HCT116 (cell line): Measurements from ENCODE around the gene MAP1LC3B. TPM values are rescaled to one million over a fixed set of nuclear protein-coding genes. Genes with fewer than 3 reads are reported as not detected.

Experiments used
- ATAC-seq: fragments of 200-7000 bp; cut with Tn5 transposase; 2 replicates; pipeline ENCODE4 v1.9.1; 2020; ENCODE audit warnings: mild to moderate bottlenecking, moderate library complexity
- BruUV-seq: library from RNA; stranded (reverse); fragments of 400-500 nt; replicated peaks from 2 replicates; lab custom pipeline; 2021; lab: Mats Ljungman, UMichigan
- CTCF ChIA-PET: fragments of 300-600 bp; sonication (Branson Sonifier 250); formaldehyde crosslinking; loops from one replicate; lab custom pipeline; 2021; ENCODE audit warnings: antibody characterized with exemption; lab: Charles Lee
- POLR2A ChIA-PET: fragments of 300-600, 350-600 bp; sonication (Branson Sonifier 250); formaldehyde crosslinking; loops from one replicate; lab custom pipeline; 2021; ENCODE audit warnings: antibody characterized with exemption; lab: Charles Lee
- RAD21 ChIA-PET, 2 experiments: fragments of 300-600 bp; sonication (Branson Sonifier 250); formaldehyde crosslinking; loops; one replicate each; lab custom pipeline; 2023; ENCODE audit warnings: low total read pairs in 2 of 2; ENCODE audit not compliant: uncharacterized antibody in 2 of 2, unreplicated experiment in 2 of 2, low non-redundant PET in 1 of 2; lab: Charles Lee
- DNase-seq: peaks from one replicate; pipeline ENCODE4 v3.0.0-alpha.2; 2010; ENCODE audit warnings: low read depth, low spot score
- H2AFZ ChIP-seq: fragments of 200-600 bp; shearing (Covaris generic), sonication (generic); 2 replicates; pipeline ENCODE4 v1.6.1; 2017; ENCODE audit warnings: low read depth, mixed run types, mixed read lengths, antibody characterized with exemption, low read length; ENCODE audit not compliant: poor library complexity, severe bottlenecking
- H3K27ac ChIP-seq: 2 replicates; pipeline ENCODE4 v1.5.1; 2012; ENCODE audit warnings: low read depth, low read length
- H3K27me3 ChIP-seq: fragments of 200-600 bp; sonication (generic); 2 replicates; pipeline ENCODE4 v1.6.1; 2016; ENCODE audit warnings: mixed run types, low read length, mixed read lengths; ENCODE audit not compliant: insufficient read depth
- H3K36me3 ChIP-seq, 2 experiments: fragments of 200-500 bp in 1 of 2; fragments of 200-600 bp in 1 of 2; sonication (Bioruptor generic) in 1 of 2; sonication (generic) in 1 of 2; 2 replicates each; pipeline versions ENCODE4 v1.5.1 to v1.6.1; 2014 to 2016; ENCODE audit warnings: low read length in 2 of 2, inconsistent platforms in 1 of 2, mixed read lengths in 1 of 2, mixed run types in 1 of 2; ENCODE audit not compliant: insufficient read depth in 2 of 2, control insufficient read depth in 1 of 2
- H3K4me1 ChIP-seq, 2 experiments: fragments of 200-600 bp in 1 of 2; sonication (generic) in 1 of 2; 2 replicates each; pipeline versions ENCODE4 v1.5.1 to v1.6.1; 2012 to 2017; ENCODE audit warnings: low read length in 2 of 2, inconsistent platforms in 1 of 2, mild to moderate bottlenecking in 1 of 2, mixed read lengths in 1 of 2, mixed run types in 1 of 2, moderate library complexity in 1 of 2; ENCODE audit not compliant: insufficient read depth in 2 of 2, control insufficient read depth in 1 of 2
- H3K4me2 ChIP-seq: fragments of 200-600 bp; sonication (generic); 2 replicates; pipeline ENCODE4 v1.6.1; 2017; ENCODE audit warnings: mixed run types, low read length, mixed read lengths
- H3K4me3 ChIP-seq, 2 experiments: fragments of 200-600 bp in 1 of 2; sonication (generic) in 1 of 2; replicated peaks in 1 of 2; 2 replicates each; pipeline ENCODE4 v1.5.1; 2011 to 2016; ENCODE audit warnings: low read length in 2 of 2, control low read depth in 1 of 2, low read depth in 1 of 2, mild to moderate bottlenecking in 1 of 2, mixed read lengths in 1 of 2, mixed run types in 1 of 2
- H3K79me2 ChIP-seq: fragments of 200-600 bp; sonication (generic); 2 replicates; pipeline ENCODE4 v1.6.1; 2017; ENCODE audit warnings: mild to moderate bottlenecking, mixed run types, low read length, moderate library complexity, mixed read lengths; ENCODE audit not compliant: insufficient read depth
- H3K9ac ChIP-seq: fragments of 200-600 bp; sonication (generic); 2 replicates; pipeline ENCODE4 v1.6.1; 2016; ENCODE audit warnings: low read length, mixed read lengths
- H3K9me2 ChIP-seq: fragments of 200-600 bp; sonication (generic), shearing (Covaris generic); 2 replicates; pipeline ENCODE4 v1.6.1; 2017; ENCODE audit warnings: mixed run types, mild to moderate bottlenecking, moderate library complexity; ENCODE audit not compliant: insufficient read depth
- H3K9me3 ChIP-seq, 2 experiments: fragments of 200-500 bp in 1 of 2; fragments of 200-600 bp in 1 of 2; sonication (Bioruptor generic) in 1 of 2; sonication (generic) in 1 of 2; 2 replicates each; pipeline ENCODE4 v1.6.1; 2014 to 2017; ENCODE audit warnings: low read length in 2 of 2, mixed read lengths in 2 of 2, inconsistent platforms in 1 of 2, low read depth in 1 of 2, mild to moderate bottlenecking in 1 of 2, mixed run types in 1 of 2, moderate library complexity in 1 of 2; ENCODE audit not compliant: control insufficient read depth in 1 of 2, insufficient read depth in 1 of 2
- H4K20me1 ChIP-seq: fragments of 200-600 bp; sonication (generic), shearing (Covaris generic); 2 replicates; pipeline ENCODE4 v1.6.1; 2017; ENCODE audit warnings: mixed run types, mild to moderate bottlenecking, moderate library complexity; ENCODE audit not compliant: insufficient read depth
- CEBPB ChIP-seq: IDR thresholded peaks from 2 replicates; pipeline ENCODE4 v1.6.1; 2012; ENCODE audit warnings: low read depth
- EGR1 ChIP-seq: IDR thresholded peaks from 2 replicates; pipeline ENCODE4 v1.6.1; 2012; ENCODE audit warnings: low read depth
- EZH2 ChIP-seq: fragments of 200-600 bp; sonication (generic); IDR thresholded peaks from 2 replicates; pipeline ENCODE4 v1.6.1; 2017; ENCODE audit warnings: antibody characterized with exemption, mixed run types
- FOSL1 ChIP-seq: IDR thresholded peaks from 2 replicates; pipeline ENCODE4 v1.6.1; 2012; ENCODE audit warnings: low read depth
- JUND ChIP-seq: IDR thresholded peaks from 2 replicates; pipeline ENCODE4 v1.6.1; 2012
- POLR2A ChIP-seq: IDR thresholded peaks from 2 replicates; pipeline ENCODE4 v1.7.0; 2011; ENCODE audit warnings: borderline replicate concordance; ENCODE audit not compliant: insufficient read depth, insufficient read length; ENCODE audit errors: extremely low read depth
- POLR2AphosphoS5 ChIP-seq: IDR thresholded peaks from 2 replicates; pipeline ENCODE4 v1.6.1; 2011; ENCODE audit warnings: mild to moderate bottlenecking, low read depth, low read length, moderate library complexity
- RAD21 ChIP-seq: IDR thresholded peaks from 2 replicates; pipeline ENCODE4 v1.6.1; 2012; ENCODE audit warnings: low read depth, mild to moderate bottlenecking
- SP1 ChIP-seq: IDR thresholded peaks from 2 replicates; pipeline ENCODE4 v1.6.1; 2012; ENCODE audit warnings: low read depth
- TCF7L2 ChIP-seq: IDR thresholded peaks from 2 replicates; pipeline ENCODE4 v1.7.0; 2011; ENCODE audit warnings: borderline replicate concordance, inconsistent platforms; ENCODE audit not compliant: insufficient read depth, insufficient read length; ENCODE audit errors: extremely low read depth
- ZNF274 ChIP-seq: fragments of 200-500 bp; sonication (Bioruptor generic); IDR thresholded peaks from 2 replicates; pipeline ENCODE4 v1.6.1; 2014; ENCODE audit warnings: mild to moderate bottlenecking, low read depth, low read length, inconsistent platforms
- intact Hi-C: fragments of 100-400 bp; cut with micrococcal nuclease; formaldehyde crosslinking; loops from 2 replicates; pipeline ENCODE4 v1.10.0; 2022
- total RNA-seq: library from RNA; stranded (reverse); gene quantifications from one replicate; pipeline ENCODE4 v1.2.1, GENCODE V29; 2021; ENCODE audit not compliant: unreplicated experiment
- TF ChIP-seq, protein P1 (sequence below), 3 experiments: fragments of 200-600 bp in 1 of 3; sonication (generic) in 1 of 3; IDR thresholded peaks in 2 of 3; conservative IDR thresholded peaks in 1 of 3; 2 replicates each; pipeline ENCODE4 v1.5.1; 2012 to 2017; ENCODE audit warnings: low read depth in 2 of 3, low read length in 2 of 3, antibody characterized with exemption in 1 of 3, borderline replicate concordance in 1 of 3, control low read depth in 1 of 3, mild to moderate bottlenecking in 1 of 3, mixed read lengths in 1 of 3, mixed run types in 1 of 3, moderate library complexity in 1 of 3; ENCODE audit not compliant: insufficient read depth in 1 of 3
- TF ChIP-seq, protein P2 (sequence below): IDR thresholded peaks from 2 replicates; pipeline ENCODE4 v1.6.1; 2012
- TF ChIP-seq, protein P3 (sequence below): IDR thresholded peaks from 2 replicates; pipeline ENCODE4 v1.6.1; 2012

MAP1LC3B gene
- total RNA-seq, 1 experiment from 2014 or later = 93.8 TPM

DNA sequence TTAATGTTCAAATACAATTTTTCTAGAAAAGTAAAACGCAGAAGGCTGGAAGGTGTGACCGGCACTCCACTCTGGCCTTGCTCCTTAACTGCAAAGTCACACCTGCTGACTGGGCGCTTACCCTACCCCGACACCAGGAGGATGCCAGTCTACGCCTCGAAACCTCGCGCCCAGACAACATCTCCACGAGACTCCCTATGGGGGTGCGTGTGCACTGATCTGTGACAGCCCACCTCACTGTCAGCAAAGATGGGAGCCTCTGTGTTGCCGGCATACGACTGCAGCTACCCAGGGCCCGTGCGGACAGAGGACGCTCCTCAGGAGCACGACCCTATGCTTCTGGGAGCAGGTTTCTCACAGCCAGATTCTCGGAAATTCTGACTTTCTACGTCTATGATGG lies 26.1 kb downstream of the MAP1LC3B start:
- H3K36me3 ChIP-seq = peaks cover 25 to 30% of the 10 kb centered on the region in 2 experiments; a peak in 3 of 4 replicates
- no peaks in the 10 kb centered on the region for H4K20me1 ChIP-seq
- H3K79me2 ChIP-seq = no peaks in the 10 kb centered on the region
- no peak for ATAC-seq
- ChIA-PET CTCF (interaction anchor here (4.8 kb wide), 1 partner anchor 218 kb away, joined by 61 read pairs; no protein-coding TSS in a partner anchor), POLR2A (no interaction called here), RAD21 (interaction anchor here in 1 of 2 experiments (0.8 kb wide), 1 partner anchor 217 kb away, joined by 3 read pairs; no protein-coding TSS in a partner anchor)
- H3K4me2 ChIP-seq = no peak overlapping the region
- no peak overlapping the region for H3K9ac ChIP-seq
- no peak overlapping the region for H3K4me3 ChIP-seq
- no peaks in the 10 kb centered on the region for H3K9me3 ChIP-seq
- intact Hi-C loops = loop anchor here (5.0 kb wide), 1 partner anchor 154 kb away; no protein-coding TSS in a partner anchor
- BruUV-seq = no TSS peak
- no peaks in the 10 kb centered on the region for H3K4me1 ChIP-seq
- no peaks in the 10 kb centered on the region for H3K9me2 ChIP-seq
- DNase-seq = no peak
- no peak overlapping the region for H3K27ac ChIP-seq
- no peak for TF ChIP-seq FOSL1
- no peak for TF ChIP-seq SP1
- TF ChIP-seq, protein P1, sequence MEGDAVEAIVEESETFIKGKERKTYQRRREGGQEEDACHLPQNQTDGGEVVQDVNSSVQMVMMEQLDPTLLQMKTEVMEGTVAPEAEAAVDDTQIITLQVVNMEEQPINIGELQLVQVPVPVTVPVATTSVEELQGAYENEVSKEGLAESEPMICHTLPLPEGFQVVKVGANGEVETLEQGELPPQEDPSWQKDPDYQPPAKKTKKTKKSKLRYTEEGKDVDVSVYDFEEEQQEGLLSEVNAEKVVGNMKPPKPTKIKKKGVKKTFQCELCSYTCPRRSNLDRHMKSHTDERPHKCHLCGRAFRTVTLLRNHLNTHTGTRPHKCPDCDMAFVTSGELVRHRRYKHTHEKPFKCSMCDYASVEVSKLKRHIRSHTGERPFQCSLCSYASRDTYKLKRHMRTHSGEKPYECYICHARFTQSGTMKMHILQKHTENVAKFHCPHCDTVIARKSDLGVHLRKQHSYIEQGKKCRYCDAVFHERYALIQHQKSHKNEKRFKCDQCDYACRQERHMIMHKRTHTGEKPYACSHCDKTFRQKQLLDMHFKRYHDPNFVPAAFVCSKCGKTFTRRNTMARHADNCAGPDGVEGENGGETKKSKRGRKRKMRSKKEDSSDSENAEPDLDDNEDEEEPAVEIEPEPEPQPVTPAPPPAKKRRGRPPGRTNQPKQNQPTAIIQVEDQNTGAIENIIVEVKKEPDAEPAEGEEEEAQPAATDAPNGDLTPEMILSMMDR (IDR thresholded peaks at IDR 0.05 in 2 of 3, conservative IDR thresholded peaks at IDR 0.05 in 1 of 3; ENCODE audit: borderline replicate concordance in 1 of 3, insufficient read depth in 1 of 3, low read depth in 2 of 3, low read length in 2 of 3) = no peak
- TF ChIP-seq EZH2 = no peak
- no peak for TF ChIP-seq ZNF274
- no peak for TF ChIP-seq RAD21
- no peak for TF ChIP-seq POLR2AphosphoS5
- TF ChIP-seq JUND = no peak
- TF ChIP-seq TCF7L2 = no peak
- TF ChIP-seq, protein P2, sequence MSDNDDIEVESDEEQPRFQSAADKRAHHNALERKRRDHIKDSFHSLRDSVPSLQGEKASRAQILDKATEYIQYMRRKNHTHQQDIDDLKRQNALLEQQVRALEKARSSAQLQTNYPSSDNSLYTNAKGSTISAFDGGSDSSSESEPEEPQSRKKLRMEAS = no peak
- no peak for TF ChIP-seq EGR1
- TF ChIP-seq, protein P3, sequence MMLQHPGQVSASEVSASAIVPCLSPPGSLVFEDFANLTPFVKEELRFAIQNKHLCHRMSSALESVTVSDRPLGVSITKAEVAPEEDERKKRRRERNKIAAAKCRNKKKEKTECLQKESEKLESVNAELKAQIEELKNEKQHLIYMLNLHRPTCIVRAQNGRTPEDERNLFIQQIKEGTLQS = no peak
- TF ChIP-seq CEBPB = no peak
- no peak for TF ChIP-seq POLR2A
- no peaks in the 10 kb centered on the region for H3K27me3 ChIP-seq
- H2AFZ ChIP-seq = no peak overlapping the region
